Osteocyte (in vitro differentiated cells): ENCODE measurements around the gene FAM169A. TPM values are rescaled to one million over a fixed set of nuclear protein-coding genes. Genes with fewer than 3 reads are reported as not detected.

ENCODE experiments used
- DNase-seq: peaks from one replicate; pipeline ENCODE4 v3.0.0; 2021; ENCODE audit warnings: mixed read lengths; ENCODE audit not compliant: unreplicated experiment; ENCODE audit errors: extremely low spot score
- H3K27ac Mint-ChIP-seq: one replicate; pipeline ENCODE4 v1.8.0; 2021; ENCODE audit warnings: mild to moderate bottlenecking, mixed read lengths; ENCODE audit not compliant: unreplicated experiment
- H3K27me3 Mint-ChIP-seq: one replicate; pipeline ENCODE4 v1.8.0; 2021; ENCODE audit warnings: mixed read lengths; ENCODE audit not compliant: unreplicated experiment
- H3K36me3 Mint-ChIP-seq: one replicate; pipeline ENCODE4 v1.8.0; 2021; ENCODE audit warnings: mixed read lengths; ENCODE audit not compliant: unreplicated experiment
- H3K4me1 Mint-ChIP-seq: one replicate; pipeline ENCODE4 v1.8.0; 2021; ENCODE audit warnings: mixed read lengths; ENCODE audit not compliant: unreplicated experiment
- H3K4me3 Mint-ChIP-seq: one replicate; pipeline ENCODE4 v1.8.0; 2021; ENCODE audit warnings: mild to moderate bottlenecking, moderate library complexity, mixed read lengths; ENCODE audit not compliant: unreplicated experiment
- H3K9me3 Mint-ChIP-seq: one replicate; pipeline ENCODE4 v1.8.0; 2021; ENCODE audit warnings: mixed read lengths; ENCODE audit not compliant: unreplicated experiment
- CTCF ChIP-seq: fragments of 200-600 bp; sonication (generic); IDR thresholded peaks from 2 replicates; pipeline ENCODE4 v1.5.0; 2021; ENCODE audit warnings: antibody characterized with exemption, mild to moderate bottlenecking, moderate library complexity
- total RNA-seq: library from RNA; stranded (reverse); gene quantifications from 2 replicates; pipeline ENCODE4 v1.2.1, GENCODE V29; 2021

Gene FAM169A
- total RNA-seq, 1 donor from 2014 or later: 3.6 TPM

GRCh38 chr5:74903165-74903787, 37.1 kb upstream of the FAM169A start:
- no peaks in the 10 kb centered on the region for H3K36me3 Mint-ChIP-seq
- H3K27ac Mint-ChIP-seq: no peak overlapping the region
- TF ChIP-seq CTCF: peak; percentile 49

GRCh38 chr5:74897049-74897448, 30.9 kb upstream of the FAM169A start:
- Mint-ChIP-seq H3K9me3 (peaks cover 10% of the 10 kb centered on the region), H3K4me3 (no peak overlapping the region), H3K27me3 (no peaks in the 10 kb centered on the region), H3K4me1 (no peaks in the 10 kb centered on the region), H3K36me3 (no peaks in the 10 kb centered on the region), H3K27ac (no peak overlapping the region)
- no peak for DNase-seq
- TF ChIP-seq CTCF: no peak

More at GRCh38 chr5:74903165-74903787, 37.1 kb upstream of the FAM169A start:
- DNase-seq: no peak
- no peaks in the 10 kb centered on the region for H3K27me3 Mint-ChIP-seq
- H3K4me1 Mint-ChIP-seq: no peaks in the 10 kb centered on the region
- peaks cover 7% of the 10 kb centered on the region for H3K9me3 Mint-ChIP-seq
- no peak overlapping the region for H3K4me3 Mint-ChIP-seq

- H3K4me1 Mint-ChIP-seq: no peaks in the 10 kb centered on the region
These were observed 29.7 kb upstream of the FAM169A start for GRCh38 chr5:74895906-74896305.

GRCh38 chr5:74894351-74894750, 28.2 kb upstream of the FAM169A start:
- no peak for DNase-seq
- no peak overlapping the region for H3K27ac Mint-ChIP-seq
- no peak overlapping the region for H3K4me3 Mint-ChIP-seq
- H3K4me1 Mint-ChIP-seq: no peaks in the 10 kb centered on the region
- no peaks in the 10 kb centered on the region for H3K36me3 Mint-ChIP-seq
- no peaks in the 10 kb centered on the region for H3K27me3 Mint-ChIP-seq
- no peak for TF ChIP-seq CTCF
- H3K9me3 Mint-ChIP-seq: peaks cover 10% of the 10 kb centered on the region

More at GRCh38 chr5:74895906-74896305, 29.7 kb upstream of the FAM169A start:
- no peak for TF ChIP-seq CTCF
- H3K27me3 Mint-ChIP-seq: no peaks in the 10 kb centered on the region
- peaks cover 10% of the 10 kb centered on the region for H3K9me3 Mint-ChIP-seq
- H3K4me3 Mint-ChIP-seq: no peak overlapping the region
- no peak for DNase-seq
- H3K36me3 Mint-ChIP-seq: no peaks in the 10 kb centered on the region
- no peak overlapping the region for H3K27ac Mint-ChIP-seq

GRCh38 chr5:74892921-74893320, 26.7 kb upstream of the FAM169A start:
- no peak for TF ChIP-seq CTCF
- peaks cover 10% of the 10 kb centered on the region for H3K9me3 Mint-ChIP-seq
- H3K27me3 Mint-ChIP-seq: no peaks in the 10 kb centered on the region
- no peak overlapping the region for H3K4me3 Mint-ChIP-seq
- no peak overlapping the region for H3K27ac Mint-ChIP-seq
- H3K36me3 Mint-ChIP-seq: no peaks in the 10 kb centered on the region
- H3K4me1 Mint-ChIP-seq: no peaks in the 10 kb centered on the region
- no peak for DNase-seq
